Mesendoderm (in vitro differentiated cells): ENCODE results near the gene NXNL2.

Source experiments
- DNase-seq: peaks from one replicate; pipeline ENCODE4 v3.0.0; 2013
- H2AK5ac ChIP-seq: 2 replicates; pipeline ENCODE4 v1.6.1; 2013; ENCODE audit warnings: low read length, inconsistent platforms
- H2BK120ac ChIP-seq: 2 replicates; pipeline ENCODE4 v1.6.1; 2013; ENCODE audit warnings: low read depth, mild to moderate bottlenecking, low read length, moderate library complexity, mixed read lengths
- H2BK15ac ChIP-seq: replicated peaks from 2 replicates; pipeline ENCODE4 v1.6.1; 2013; ENCODE audit warnings: low read depth, mild to moderate bottlenecking, moderate library complexity
- H2BK5ac ChIP-seq: 2 replicates; pipeline ENCODE4 v1.6.1; 2013; ENCODE audit warnings: low read length, inconsistent platforms
- H3K18ac ChIP-seq: 2 replicates; pipeline ENCODE4 v1.6.1; 2013; ENCODE audit warnings: mild to moderate bottlenecking, low read length, mixed read lengths
- H3K23ac ChIP-seq: one replicate; pipeline ENCODE4 v1.6.1; 2013; ENCODE audit warnings: low read length
- H3K27ac ChIP-seq: 2 replicates; pipeline ENCODE4 v1.5.1; 2013; ENCODE audit warnings: low read depth, mild to moderate bottlenecking, inconsistent platforms, low read length, moderate library complexity
- H3K27me3 ChIP-seq: 2 replicates; pipeline ENCODE4 v1.6.1; 2013; ENCODE audit warnings: low read length, control low read depth, mild to moderate bottlenecking, inconsistent platforms; ENCODE audit not compliant: insufficient read depth, poor library complexity
- H3K36me3 ChIP-seq: 2 replicates; pipeline ENCODE4 v1.6.1; 2013; ENCODE audit warnings: low read length, inconsistent platforms; ENCODE audit not compliant: control insufficient read depth, insufficient read depth
- H3K4ac ChIP-seq: one replicate; pipeline ENCODE4 v1.6.1; 2013; ENCODE audit warnings: low read depth, mild to moderate bottlenecking, low read length, moderate library complexity
- H3K4me1 ChIP-seq: 2 replicates; pipeline ENCODE4 v1.6.1; 2013; ENCODE audit warnings: low read depth, low read length, inconsistent platforms; ENCODE audit not compliant: control insufficient read depth
- H3K4me2 ChIP-seq: 2 replicates; pipeline ENCODE4 v1.6.1; 2013; ENCODE audit warnings: low read length
- H3K4me3 ChIP-seq: 2 replicates; pipeline ENCODE4 v1.5.1; 2013; ENCODE audit warnings: mild to moderate bottlenecking, low read length
- H3K56ac ChIP-seq: one replicate; pipeline ENCODE4 v1.6.1; 2013; ENCODE audit warnings: low read length
- H3K79me1 ChIP-seq: 2 replicates; pipeline ENCODE4 v1.6.1; 2013; ENCODE audit warnings: low read length, inconsistent platforms
- H3K79me2 ChIP-seq: 2 replicates; pipeline ENCODE4 v1.6.1; 2013; ENCODE audit warnings: mild to moderate bottlenecking, low read length; ENCODE audit not compliant: control insufficient read depth, insufficient read depth
- H3K9ac ChIP-seq: 2 replicates; pipeline ENCODE4 v1.6.1; 2013; ENCODE audit warnings: low read length, inconsistent platforms
- H4K5ac ChIP-seq: one replicate; pipeline ENCODE4 v1.6.1; 2013; ENCODE audit warnings: low read length
- H4K8ac ChIP-seq: one replicate; pipeline ENCODE4 v1.6.1; 2013; ENCODE audit warnings: low read depth, mild to moderate bottlenecking, control low read depth, low read length, moderate library complexity
- WGBS: extraction: QIAGEN DNeasy Blood & Tissue Kit; methylation state at CpG from one replicate; pipeline ENCODE4 v1.1.7; 2013; ENCODE audit warnings: low lambda C conversion rate, missing lambda C conversion rate; ENCODE audit not compliant: insufficient coverage; ENCODE audit errors: extremely low coverage; 5-methylcytosine and 5-hydroxymethylcytosine counted together

The NXNL2 gene

GRCh38 chr9:88538311-88539085 is 3.5 kb downstream of the NXNL2 start:
- H3K79me2 ChIP-seq = no peaks in the 10 kb centered on the region
- H3K9ac ChIP-seq = no peak overlapping the region
- H4K5ac ChIP-seq = no peak overlapping the region
- no peaks in the 10 kb centered on the region for H3K36me3 ChIP-seq
- no peak overlapping the region for H2BK15ac ChIP-seq
- WGBS = no CpG with 5 or more reads among the region's 10 CpGs
- no peak overlapping the region for H4K8ac ChIP-seq
- no peak overlapping the region for H3K18ac ChIP-seq
- H3K4me3 ChIP-seq = no peak overlapping the region
- DNase-seq = no peak
- H2BK120ac ChIP-seq = no peak overlapping the region
- no peak overlapping the region for H2BK5ac ChIP-seq
- no peaks in the 10 kb centered on the region for H3K27me3 ChIP-seq
- no peaks in the 10 kb centered on the region for H3K4me1 ChIP-seq
- no peak overlapping the region for H2AK5ac ChIP-seq
- H3K79me1 ChIP-seq = no peaks in the 10 kb centered on the region
- H3K23ac ChIP-seq = no peak overlapping the region
- H3K56ac ChIP-seq = no peak overlapping the region
- H3K27ac ChIP-seq = no peak overlapping the region
- no peak overlapping the region for H3K4ac ChIP-seq
- H3K4me2 ChIP-seq = no peak overlapping the region

DNA sequence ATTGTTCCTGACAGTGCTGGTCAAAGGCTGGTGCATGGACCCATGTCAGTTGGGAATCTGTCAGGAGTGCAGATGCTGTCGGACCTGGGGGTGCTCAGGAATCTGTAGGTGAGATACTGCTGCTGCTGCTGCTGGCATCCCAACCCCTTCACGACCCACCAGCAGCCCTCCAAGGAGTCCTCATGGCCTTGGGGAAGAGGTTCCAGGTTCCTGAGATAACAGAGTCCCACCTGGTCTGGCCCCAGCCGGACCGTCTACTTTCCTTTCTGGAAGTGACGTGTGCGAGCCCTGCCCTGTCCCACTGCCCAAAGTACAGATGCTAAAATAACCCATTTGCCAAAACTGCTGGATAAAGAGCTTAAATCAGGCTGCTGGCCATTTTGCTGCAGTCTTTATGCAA is 4.3 kb downstream of the NXNL2 start:
- no peak overlapping the region for H4K8ac ChIP-seq
- no CpG with 5 or more reads among the region's 6 CpGs for WGBS
- no peak overlapping the region for H3K23ac ChIP-seq
- no peak overlapping the region for H2AK5ac ChIP-seq
- H3K4me1 ChIP-seq = no peaks in the 10 kb centered on the region
- H3K4ac ChIP-seq = no peak overlapping the region
- no peak overlapping the region for H3K4me2 ChIP-seq
- H3K9ac ChIP-seq = no peak overlapping the region
- H2BK15ac ChIP-seq = no peak overlapping the region
- no peak for DNase-seq
- no peak overlapping the region for H3K18ac ChIP-seq
- H2BK120ac ChIP-seq = no peak overlapping the region
- no peaks in the 10 kb centered on the region for H3K36me3 ChIP-seq
- no peak overlapping the region for H4K5ac ChIP-seq
- no peaks in the 10 kb centered on the region for H3K79me1 ChIP-seq
- H3K27me3 ChIP-seq = no peaks in the 10 kb centered on the region
- H3K4me3 ChIP-seq = no peak overlapping the region
- no peaks in the 10 kb centered on the region for H3K79me2 ChIP-seq
- no peak overlapping the region for H2BK5ac ChIP-seq
- H3K27ac ChIP-seq = no peak overlapping the region
- H3K56ac ChIP-seq = no peak overlapping the region

- Histone ChIP-seq H3K4me3 (no peak overlapping the region), H3K79me2 (no peaks in the 10 kb centered on the region)
Measured at GRCh38 chr9:88540251-88540763, 5.3 kb downstream of the NXNL2 start.

DNA sequence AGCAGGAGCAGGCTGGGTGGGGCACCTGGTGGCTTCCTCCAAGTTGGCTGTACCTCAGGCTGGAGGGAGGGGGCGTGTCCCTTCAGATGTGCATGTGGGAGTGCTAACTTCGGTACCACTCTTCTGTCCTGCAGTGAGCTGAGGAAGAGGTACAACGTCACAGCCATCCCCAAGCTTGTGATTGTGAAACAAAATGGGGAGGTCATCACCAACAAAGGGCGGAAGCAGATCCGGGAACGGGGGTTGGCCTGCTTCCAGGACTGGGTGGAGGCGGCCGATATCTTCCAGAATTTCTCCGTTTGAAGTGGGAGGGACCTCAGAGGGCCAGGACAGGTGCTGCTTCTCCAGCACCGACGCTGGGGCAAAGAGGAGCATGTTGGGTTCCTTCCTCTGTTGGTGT is 9.3 kb downstream of the NXNL2 start:
- Histone ChIP-seq H3K4ac (no peak overlapping the region), H3K27me3 (no peaks in the 10 kb centered on the region), H3K4me2 (no peak overlapping the region), H3K4me1 (no peaks in the 10 kb centered on the region), H3K36me3 (no peaks in the 10 kb centered on the region), H3K23ac (no peak overlapping the region), H3K18ac (no peak overlapping the region), H2BK15ac (no peak overlapping the region), H3K4me3 (no peak overlapping the region), H3K27ac (no peak overlapping the region), H3K9ac (no peak overlapping the region), H3K79me1 (no peaks in the 10 kb centered on the region), H4K5ac (no peak overlapping the region), H2BK5ac (no peak overlapping the region), H3K79me2 (no peaks in the 10 kb centered on the region), H3K56ac (no peak overlapping the region), H2BK120ac (no peak overlapping the region), H4K8ac (no peak overlapping the region), H2AK5ac (no peak overlapping the region)
- no CpG with 5 or more reads among the region's 11 CpGs for WGBS
- no peak for DNase-seq

More at GRCh38 chr9:88540251-88540763, 5.3 kb downstream of the NXNL2 start:
- no peak overlapping the region for H2AK5ac ChIP-seq
- H3K27me3 ChIP-seq = no peaks in the 10 kb centered on the region
- H3K4me2 ChIP-seq = no peak overlapping the region
- no peaks in the 10 kb centered on the region for H3K36me3 ChIP-seq
- no peaks in the 10 kb centered on the region for H3K79me1 ChIP-seq
- H3K9ac ChIP-seq = no peak overlapping the region
- no peak overlapping the region for H3K18ac ChIP-seq
- H3K4me1 ChIP-seq = no peaks in the 10 kb centered on the region
- H3K4ac ChIP-seq = no peak overlapping the region
- no peak overlapping the region for H2BK15ac ChIP-seq
- H4K5ac ChIP-seq = no peak overlapping the region
- no peak for DNase-seq
- H3K23ac ChIP-seq = no peak overlapping the region
- H2BK5ac ChIP-seq = no peak overlapping the region
- no CpG with 5 or more reads among the region's 10 CpGs for WGBS
- H2BK120ac ChIP-seq = no peak overlapping the region
- no peak overlapping the region for H4K8ac ChIP-seq
- no peak overlapping the region for H3K56ac ChIP-seq
- H3K27ac ChIP-seq = no peak overlapping the region

DNA sequence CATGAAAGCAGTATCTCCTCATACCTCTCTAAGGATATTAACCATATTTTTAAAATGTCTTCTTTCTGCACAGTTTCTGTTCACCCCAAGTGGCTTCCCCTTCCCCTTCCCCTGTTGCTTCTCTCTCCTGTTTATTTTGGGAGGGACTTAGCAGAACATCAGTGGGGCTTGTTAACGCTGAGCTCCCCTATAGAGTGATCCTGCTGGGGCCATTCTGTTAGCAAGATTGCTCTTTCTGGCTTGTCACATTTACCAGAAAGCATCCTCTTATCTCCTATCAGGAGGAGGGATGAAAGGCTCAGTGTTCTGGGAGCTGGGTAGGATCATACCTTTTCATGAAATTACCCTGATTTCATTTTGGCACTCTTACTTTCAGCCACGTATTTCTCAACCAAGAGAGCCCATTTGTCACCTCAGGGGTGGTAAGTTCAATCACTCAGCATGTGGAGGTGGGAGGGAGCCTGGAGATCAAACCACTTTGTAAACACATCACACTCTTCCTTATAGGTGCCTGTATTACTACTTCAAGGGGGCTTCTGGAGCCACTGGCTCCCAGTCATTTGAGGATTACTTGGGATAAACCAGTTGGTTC is 16.7 kb downstream of the NXNL2 start:
- Histone ChIP-seq H2AK5ac (no peak overlapping the region), H3K27ac (no peak overlapping the region), H3K27me3 (no peaks in the 10 kb centered on the region), H3K18ac (no peak overlapping the region), H2BK15ac (no peak overlapping the region), H4K5ac (no peak overlapping the region), H3K4me3 (no peak overlapping the region), H3K79me1 (no peaks in the 10 kb centered on the region), H3K23ac (no peak overlapping the region), H3K4me2 (no peak overlapping the region), H4K8ac (no peak overlapping the region), H3K36me3 (no peaks in the 10 kb centered on the region), H2BK120ac (no peak overlapping the region), H3K4me1 (no peaks in the 10 kb centered on the region), H3K4ac (no peak overlapping the region), H3K79me2 (no peaks in the 10 kb centered on the region), H3K9ac (no peak overlapping the region), H2BK5ac (no peak overlapping the region), H3K56ac (no peak overlapping the region)
- peak; percentile 92 for DNase-seq
- no CpG with 5 or more reads among the region's 2 CpGs for WGBS
